Measurements from ENCODE around the gene USH1G. TPM values are rescaled to one million over a fixed set of nuclear protein-coding genes. Genes with fewer than 3 reads are reported as not detected.
A peak's percentile ranks its signal among the peaks of the same experiment; 100 is the strongest.

Gene USH1G
- total and polyA plus RNA-seq, 12 donors = not detected

- DNase-seq (no peak), ATAC-seq (peak in 2 of 8 donors; percentile 9 to 30)
- TF ChIP-seq CTCF (IDR thresholded peaks at IDR 0.05) = no peak
- peaks cover 9 to 87% (median 70%) of the 10 kb centered on the region in 7 donors for H3K27me3 ChIP-seq
- 3 to 4% methylated on average over 78 of the region's 78 CpGs for WGBS, 2 donors
- no peak within 1 kb of the TSS for H3K27ac ChIP-seq
- intact Hi-C loops (cut with DNase I) = no loop called here
- H3K9me3 ChIP-seq = no peaks in the 10 kb centered on the region
- peaks cover 0 to 11% (median 9%) of the 10 kb centered on the region in 9 donors for H3K4me1 ChIP-seq
- peak within 1 kb of the TSS in 1 of 10 donors; percentile 4 for H3K4me3 ChIP-seq
- no peaks in the 10 kb centered on the region for H3K36me3 ChIP-seq
Observed at GRCh38 chr17:74935585-74936469, 12.8 kb upstream of the USH1G start, which contains the start of gene OTOP3. Gene OTOP3, plus strand, starts transcription at chr17:74935898. Its CDS starts 24 bp downstream, at chr17:74935922.

- no peaks in the 10 kb centered on the region for H3K9me3 ChIP-seq
- no peak for TF ChIP-seq CTCF (IDR thresholded peaks at IDR 0.05)
- no peak overlapping the region for H3K27ac ChIP-seq
- DNase-seq (no peak), ATAC-seq (no peak)
- H3K36me3 ChIP-seq = no peaks in the 10 kb centered on the region
- WGBS, 2 donors = 46 to 63% methylated on average over 3 of the region's 3 CpGs
- intact Hi-C loops (cut with DNase I) = no loop called here
- no peak overlapping the region for H3K4me3 ChIP-seq
- peaks cover 9 to 87% (median 78%) of the 10 kb centered on the region in 7 donors for H3K27me3 ChIP-seq
- peaks cover 0 to 11% (median 9%) of the 10 kb centered on the region in 9 donors for H3K4me1 ChIP-seq
Observed at GRCh38 chr17:74935048-74935447, 12.0 kb upstream of the USH1G start.

GRCh38 chr17:74930535-74931036, 7.5 kb upstream of the USH1G start:
- no peak overlapping the region for H3K27ac ChIP-seq
- intact Hi-C loops (cut with DNase I) = no loop called here
- peaks cover 0 to 3% (median 1%) of the 10 kb centered on the region in 9 donors for H3K4me1 ChIP-seq
- WGBS, 2 donors = 88 to 90% methylated on average over 24 of the region's 24 CpGs
- no peak for DNase-seq
- H3K4me3 ChIP-seq = no peak overlapping the region
- H3K36me3 ChIP-seq = no peaks in the 10 kb centered on the region
- no peak for ATAC-seq
- peaks cover 0 to 97% (median 75%) of the 10 kb centered on the region in 7 donors for H3K27me3 ChIP-seq
- H3K9me3 ChIP-seq = no peaks in the 10 kb centered on the region
- TF ChIP-seq CTCF (IDR thresholded peaks at IDR 0.05) = no peak

- no peak for TF ChIP-seq CTCF (IDR thresholded peaks at IDR 0.05)
- Histone ChIP-seq H3K27me3 (peaks cover 10 to 97% (median 79%) of the 10 kb centered on the region in 7 donors), H3K4me3 (no peak overlapping the region), H3K4me1 (peaks cover 2 to 11% (median 10%) of the 10 kb centered on the region in 9 donors), H3K27ac (no peak overlapping the region), H3K36me3 (no peaks in the 10 kb centered on the region), H3K9me3 (no peaks in the 10 kb centered on the region)
- 72% methylated on average over 6 of the region's 6 CpGs for WGBS, 2 donors
- DNase-seq (no peak), ATAC-seq (no peak)
- intact Hi-C loops (cut with DNase I) = no loop called here
Observed at GRCh38 chr17:74928786-74929185, 5.7 kb upstream of the USH1G start.

Data from heart right ventricle (tissue), 16 donors.